ENCODE data around the gene ZBTB21. TPM values are rescaled to one million over a fixed set of nuclear protein-coding genes. Genes with fewer than 3 reads are reported as not detected.

The ZBTB21 gene
- polyA plus RNA-seq, 5 donors, result 7.7 to 11.9 (median 10.6) TPM

DNA sequence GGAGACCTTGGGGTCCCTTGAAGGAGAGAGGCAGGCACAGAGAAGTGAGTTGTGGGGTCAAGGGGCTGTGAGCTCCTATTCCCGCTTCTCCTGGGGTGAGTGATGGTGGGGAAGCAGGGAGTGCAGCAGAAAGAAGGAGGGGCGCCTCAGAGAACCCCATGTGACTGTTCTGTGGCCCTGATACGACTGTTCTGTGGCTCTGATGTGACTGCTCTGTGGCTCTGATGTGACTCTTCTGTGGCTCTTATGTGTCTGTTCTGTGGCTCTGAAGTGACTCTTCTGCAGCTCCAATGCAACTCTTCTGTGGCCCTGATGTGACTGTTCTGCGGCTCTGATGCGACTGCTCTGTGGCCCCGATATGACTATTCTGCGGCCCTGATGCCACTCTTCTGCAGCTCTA, 31.1 kb upstream of the ZBTB21 start:
- no peak for DNase-seq

DNA sequence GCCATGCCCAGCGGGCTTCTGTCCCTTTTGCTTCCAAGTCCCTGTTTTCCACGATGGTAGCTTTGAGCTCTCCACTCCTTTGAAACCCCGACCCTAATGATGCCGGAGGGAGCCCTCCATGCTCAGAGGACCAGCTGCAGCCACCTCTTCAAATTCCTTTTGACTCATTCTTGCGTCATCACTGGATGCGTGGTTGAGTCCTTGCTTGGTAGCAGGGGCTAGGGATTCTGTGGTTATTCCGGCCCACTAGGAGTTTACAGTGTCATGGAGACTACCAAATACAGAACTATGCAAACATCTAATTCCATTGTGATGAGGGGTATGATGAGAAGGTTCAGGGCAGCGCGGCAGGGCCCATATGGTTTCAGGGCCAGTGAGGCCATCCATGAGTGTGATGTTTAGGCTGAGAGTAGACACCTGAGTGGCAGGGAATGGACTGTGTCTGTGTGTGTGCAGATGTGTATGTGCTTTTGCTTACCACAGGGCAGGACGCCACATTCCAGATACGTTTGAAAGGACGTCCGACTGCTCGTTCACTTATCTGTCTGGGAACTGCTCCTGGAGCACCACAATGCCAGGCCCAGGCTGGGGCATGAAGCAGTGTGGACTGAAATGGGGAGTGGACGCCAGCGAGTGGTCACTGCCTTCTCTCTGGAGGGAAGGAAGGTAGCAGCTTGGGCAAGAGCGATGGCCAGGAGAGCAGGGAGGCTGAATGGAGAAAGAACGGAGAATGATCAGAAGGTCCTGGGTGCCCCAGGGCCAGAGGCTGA, 30.4 kb upstream of the ZBTB21 start:
- DNase-seq, result no peak

GRCh38 chr21:42039911-42040351, 29.8 kb upstream of the ZBTB21 start:
- no peak for DNase-seq

DNA sequence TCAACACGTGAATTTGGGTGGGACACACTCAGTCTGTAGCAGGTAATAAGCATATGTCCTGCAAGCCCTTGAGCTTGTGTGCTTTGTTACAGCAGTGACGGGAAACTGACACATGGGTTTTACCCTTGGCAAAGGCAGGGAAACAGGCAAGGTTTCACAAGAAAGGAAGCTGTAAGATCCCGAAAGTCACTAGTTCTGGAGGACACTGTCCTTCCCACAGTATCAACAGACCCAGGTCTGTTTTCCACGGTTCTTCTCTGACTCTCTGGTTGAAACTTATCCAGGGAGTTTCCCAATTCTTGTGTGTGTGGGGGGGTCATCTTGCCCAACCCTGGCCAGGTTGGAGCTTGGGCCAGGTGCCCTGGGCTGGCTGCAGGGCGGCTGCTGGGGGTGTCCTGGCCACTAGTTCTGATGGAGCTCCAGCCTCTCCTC, 29.3 kb upstream of the ZBTB21 start:
- no peak for DNase-seq

GRCh38 chr21:42038826-42039425, 28.8 kb upstream of the ZBTB21 start:
- no peak for DNase-seq

GRCh38 chr21:42038393-42038792, 28.2 kb upstream of the ZBTB21 start:
- DNase-seq, result no peak

DNA sequence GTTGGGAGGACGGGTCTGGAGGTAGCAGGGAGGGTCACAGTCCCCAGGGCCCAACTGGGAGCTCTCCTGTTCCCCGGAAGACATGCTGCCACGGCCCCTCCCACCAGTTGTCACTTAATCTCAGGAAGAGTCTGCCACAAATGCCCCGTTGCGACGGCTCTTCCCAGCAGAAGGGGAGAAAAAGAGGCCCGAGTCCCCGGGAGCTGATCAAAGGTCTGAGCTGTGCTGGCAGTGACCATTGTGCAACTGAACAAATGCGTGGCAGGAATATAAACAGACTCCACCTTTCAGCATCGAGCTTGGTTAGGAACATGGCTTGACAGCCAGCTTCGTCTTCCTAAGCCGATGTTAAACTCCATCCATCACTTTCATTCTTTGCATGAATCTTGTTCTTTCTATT, 27.8 kb upstream of the ZBTB21 start:
- no peak for DNase-seq

- no peak for DNase-seq
Measured at GRCh38 chr21:42037516-42037915, 27.4 kb upstream of the ZBTB21 start.

DNA sequence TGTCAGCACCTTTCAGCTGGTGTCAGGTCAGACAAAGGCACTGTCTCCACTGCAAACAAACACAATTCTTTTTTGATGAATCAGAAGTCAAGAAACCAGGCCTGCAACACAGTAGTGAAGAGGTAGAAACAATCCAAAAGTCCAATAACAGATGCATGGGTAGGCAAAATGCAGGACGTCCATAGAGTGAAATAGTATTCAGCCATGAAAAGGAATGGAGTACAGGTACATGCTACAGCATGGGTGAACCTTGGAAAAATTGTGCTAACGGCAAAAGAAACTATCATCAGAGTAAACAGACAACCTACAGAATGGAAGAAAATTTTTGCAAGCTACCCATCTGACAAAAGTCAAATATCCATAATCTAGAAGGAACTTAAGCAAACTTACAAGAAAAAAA, 26.2 kb upstream of the ZBTB21 start:
- DNase-seq, result no peak

DNA sequence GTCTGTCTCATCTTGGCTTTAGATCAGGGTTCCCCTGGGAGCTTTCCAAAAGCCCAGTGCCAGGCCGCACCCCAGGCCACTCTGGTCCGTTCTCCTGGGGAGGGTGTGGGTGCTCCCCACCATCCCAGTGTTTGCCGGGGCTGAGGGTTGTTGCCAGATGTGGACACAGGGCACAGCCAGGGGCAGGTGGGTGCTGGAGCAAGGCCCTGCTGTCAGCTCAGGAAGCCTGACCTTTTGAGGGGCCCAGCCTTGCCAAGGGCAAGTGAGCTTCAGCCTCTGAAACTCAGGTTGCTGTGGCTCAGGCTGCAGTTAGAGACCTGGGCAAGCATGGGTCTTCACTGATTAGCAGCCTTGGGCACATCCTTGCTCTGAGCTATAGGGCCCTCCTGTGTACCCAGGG, 22.8 kb upstream of the ZBTB21 start:
- DNase-seq, result no peak

DNA sequence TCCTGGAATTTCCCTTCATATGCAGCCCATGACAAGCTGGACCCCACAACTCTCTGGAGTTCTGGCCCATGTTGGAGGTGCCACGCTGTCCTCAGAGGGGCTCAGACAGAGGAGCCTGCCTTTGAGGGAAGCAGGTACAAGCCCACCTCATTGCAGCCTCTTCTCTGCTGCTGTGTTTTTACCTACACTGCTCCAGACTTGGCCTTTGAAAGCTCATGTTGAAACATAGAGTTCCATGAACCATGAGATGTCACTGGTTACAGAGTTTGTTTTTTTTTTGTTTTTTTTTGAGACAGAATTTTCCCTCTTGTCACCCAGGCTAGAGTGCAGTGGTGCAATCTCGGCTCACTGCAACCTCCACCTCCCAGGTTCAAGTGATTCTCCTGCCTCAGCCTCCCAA, 22.1 kb upstream of the ZBTB21 start:
- no peak for DNase-seq

DNA sequence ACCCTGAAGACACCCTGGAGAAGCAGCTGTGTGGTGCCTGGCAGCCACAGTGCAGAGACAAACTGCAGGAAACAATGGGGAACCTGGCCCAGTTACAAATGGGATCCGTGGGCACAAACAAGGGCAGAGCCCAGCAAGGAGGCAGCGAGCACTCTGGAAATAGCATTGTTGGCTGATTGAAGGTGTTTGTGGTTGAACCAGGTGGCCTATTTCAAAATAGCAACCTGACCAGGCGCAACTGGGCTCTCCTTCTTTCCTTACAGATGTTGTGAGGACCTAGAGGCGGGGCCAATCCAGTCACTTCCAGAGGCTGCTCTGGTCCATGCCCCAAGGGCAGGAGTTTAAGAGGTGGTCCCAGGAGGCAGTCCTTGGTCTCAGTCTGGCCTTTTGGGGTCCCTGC, 21.7 kb upstream of the ZBTB21 start:
- DNase-seq, result no peak

- DNase-seq, result no peak
Measured at GRCh38 chr21:42031241-42031640, 21.1 kb upstream of the ZBTB21 start.

GRCh38 chr21:42030311-42030710, 20.2 kb upstream of the ZBTB21 start:
- DNase-seq, result no peak

- no peak for DNase-seq
Measured at GRCh38 chr21:42028766-42029425, 18.7 kb upstream of the ZBTB21 start.

- no peak for DNase-seq
Measured at GRCh38 chr21:42027822-42028765, 17.9 kb upstream of the ZBTB21 start.

- no peak for DNase-seq
Measured at GRCh38 chr21:42027085-42027821, 17.1 kb upstream of the ZBTB21 start.

- DNase-seq, result no peak
Measured at GRCh38 chr21:42026082-42026435, 15.9 kb upstream of the ZBTB21 start.

GRCh38 chr21:42025376-42026081, 15.4 kb upstream of the ZBTB21 start:
- DNase-seq, result no peak

DNA sequence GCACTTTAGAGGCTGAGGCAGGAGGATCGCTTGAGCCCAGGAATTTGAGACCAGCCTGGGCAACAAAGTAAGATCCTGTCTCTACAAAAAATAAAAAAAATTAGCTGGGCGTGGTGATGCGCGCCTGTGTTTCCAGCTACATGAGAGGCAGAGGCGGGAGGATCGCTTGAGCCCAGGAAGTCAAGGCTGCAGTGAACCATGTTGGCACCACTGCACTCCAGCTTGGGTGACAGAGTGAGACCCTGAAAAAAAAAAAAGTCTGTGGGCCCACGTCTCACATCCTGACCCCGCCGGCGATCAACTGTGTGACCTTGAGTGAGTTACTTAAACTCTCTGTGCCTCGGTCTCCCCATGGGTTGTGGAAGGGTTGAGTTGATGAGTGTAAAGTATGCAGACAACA, 12.7 kb upstream of the ZBTB21 start:
- DNase-seq, result no peak

DNA sequence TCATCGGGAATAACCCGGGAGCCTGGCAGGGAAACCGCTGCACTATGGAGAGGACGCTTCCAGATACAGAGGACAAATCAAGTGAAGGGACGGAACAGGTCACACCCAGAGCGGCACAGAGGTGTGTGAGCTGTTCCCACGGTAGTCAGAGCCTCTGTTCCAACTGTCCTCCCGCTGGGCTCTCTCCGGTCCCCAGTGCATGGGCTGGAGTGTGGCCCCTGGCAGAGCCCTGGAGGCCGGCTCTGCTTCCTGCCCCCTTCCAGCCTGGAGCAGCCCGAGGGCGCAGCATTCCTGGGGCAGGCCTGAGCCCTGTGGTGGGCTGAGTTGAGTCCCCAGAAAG, 11.9 kb upstream of the ZBTB21 start:
- no peak for DNase-seq

Data from right lung (tissue), 5 donors.